Neural progenitor cell (in vitro differentiated cells): ENCODE results near the gene GHDC.
"Not testable (repeated sequence)": the region's sequence is repeated elsewhere in the genome, so short reads cannot be mapped to it uniquely, and the experiment has no call there.

Source experiments
- CTCF ChIP-seq: fragments of 200-600 bp; sonication (generic); IDR thresholded peaks from 2 replicates; pipeline ENCODE4 v1.5.1; 2017; ENCODE audit warnings: antibody characterized with exemption, mild to moderate bottlenecking
- EZH2phosphoT487 ChIP-seq: fragments of 200-600 bp; sonication (generic); IDR thresholded peaks from 2 replicates; pipeline ENCODE4 v1.6.1; 2017; ENCODE audit warnings: antibody characterized with exemption

GRCh38 chr17:42211921-42212341, 17.6 kb upstream of the GHDC start:
- not testable (repeated sequence) for TF ChIP-seq CTCF, EZH2phosphoT487
